PC-3 (cell line): ENCODE measurements around the gene TRIM14. TPM values are rescaled to one million over a fixed set of nuclear protein-coding genes. Genes with fewer than 3 reads are reported as not detected.

Experiments used
- total RNA-seq: library from RNA; depleted of rRNA; stranded (reverse); fragments of >200 nt; gene quantifications from 2 replicates; pipeline ENCODE4 v1.2.3, GENCODE V29; 2014; rRNA removed

TRIM14 gene
- total RNA-seq, 1 experiment from 2014 or later: 11.2 TPM

Other genes starting within 250 kb of the TRIM14 start
- 7.5 and 14.3 TPM in 2 replicates for gene TRMO, start 196.7 kb downstream of the TRIM14 start, total RNA-seq
- gene HEMGN, start 181.1 kb downstream of the TRIM14 start, total RNA-seq: not detected in 2 replicates
- 14.8 and 32.6 TPM in 2 replicates for gene ANP32B, start 135.9 kb downstream of the TRIM14 start, total RNA-seq
- 93.0 and 94.8 TPM in 2 replicates for gene NANS, start 62.5 kb downstream of the TRIM14 start, total RNA-seq
- gene CORO2A, start 73.4 kb upstream of the TRIM14 start, total RNA-seq: 2.2 and 2.8 TPM in 2 replicates
- 7.4 and 8.2 TPM in 2 replicates for gene TBC1D2, start 136.4 kb upstream of the TRIM14 start, total RNA-seq